GM10248 (cell line): ENCODE results near the gene SEMA3G.

ENCODE experiments used
- CTCF ChIA-PET: fragments of 300-600 bp; sonication (Branson Sonifier 250); formaldehyde crosslinking; extraction: SDS; loops from one replicate; lab custom pipeline; 2021; ENCODE audit warnings: antibody characterized with exemption; lab: Yijun Ruan, JAX
- POLR2A ChIA-PET: fragments of 350-650 bp; sonication (Branson Sonifier 250); formaldehyde crosslinking; extraction: SDS; loops from one replicate; lab custom pipeline; 2020; ENCODE audit warnings: antibody characterized with exemption; lab: Yijun Ruan, JAX
- DNase-seq: peaks from one replicate; pipeline ENCODE4 v3.0.0; 2012; ENCODE audit errors: extremely low spot score
- TF ChIP-seq, protein P1 (sequence below): IDR thresholded peaks from 2 replicates; pipeline ENCODE4 v1.5.1; 2012; ENCODE audit warnings: mild to moderate bottlenecking, low read depth; ENCODE audit errors: extremely low read depth, missing control alignments, control extremely low read depth

SEMA3G gene

DNA sequence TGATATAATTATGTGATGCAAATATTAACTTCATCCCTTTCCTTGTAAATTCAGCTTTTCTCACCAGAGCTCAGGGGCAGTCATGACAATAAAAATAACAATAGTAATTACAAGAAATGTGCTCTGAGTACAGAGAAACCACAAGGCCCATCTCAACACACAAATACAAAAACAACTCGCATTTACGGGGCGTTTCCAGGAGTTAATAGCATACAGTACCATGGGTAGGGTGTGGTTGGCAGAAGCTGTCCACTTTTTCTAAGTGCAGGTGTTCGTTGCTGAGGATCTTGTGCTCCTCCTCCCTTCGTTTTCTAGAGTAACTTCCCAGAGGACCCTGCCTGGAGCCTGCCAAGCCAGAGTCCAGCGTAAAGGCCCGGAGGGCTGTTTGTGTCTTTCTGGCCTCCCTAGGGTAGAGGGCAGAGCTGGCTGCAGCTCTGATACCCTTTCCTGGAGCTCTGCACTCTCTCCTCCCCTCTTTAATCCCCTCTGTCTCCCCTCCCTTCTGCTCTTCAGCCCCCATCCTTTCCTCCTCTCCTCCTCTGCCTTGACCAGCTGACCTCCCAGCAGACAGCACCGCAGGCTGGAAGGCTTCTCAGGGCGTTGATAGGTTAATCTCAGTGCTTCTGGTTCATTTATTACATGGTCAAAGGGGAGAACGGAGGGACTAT is 11.4 kb downstream of the SEMA3G start:
- no peak for DNase-seq
- POLR2A ChIA-PET = no interaction called here
- TF ChIP-seq, protein P1, sequence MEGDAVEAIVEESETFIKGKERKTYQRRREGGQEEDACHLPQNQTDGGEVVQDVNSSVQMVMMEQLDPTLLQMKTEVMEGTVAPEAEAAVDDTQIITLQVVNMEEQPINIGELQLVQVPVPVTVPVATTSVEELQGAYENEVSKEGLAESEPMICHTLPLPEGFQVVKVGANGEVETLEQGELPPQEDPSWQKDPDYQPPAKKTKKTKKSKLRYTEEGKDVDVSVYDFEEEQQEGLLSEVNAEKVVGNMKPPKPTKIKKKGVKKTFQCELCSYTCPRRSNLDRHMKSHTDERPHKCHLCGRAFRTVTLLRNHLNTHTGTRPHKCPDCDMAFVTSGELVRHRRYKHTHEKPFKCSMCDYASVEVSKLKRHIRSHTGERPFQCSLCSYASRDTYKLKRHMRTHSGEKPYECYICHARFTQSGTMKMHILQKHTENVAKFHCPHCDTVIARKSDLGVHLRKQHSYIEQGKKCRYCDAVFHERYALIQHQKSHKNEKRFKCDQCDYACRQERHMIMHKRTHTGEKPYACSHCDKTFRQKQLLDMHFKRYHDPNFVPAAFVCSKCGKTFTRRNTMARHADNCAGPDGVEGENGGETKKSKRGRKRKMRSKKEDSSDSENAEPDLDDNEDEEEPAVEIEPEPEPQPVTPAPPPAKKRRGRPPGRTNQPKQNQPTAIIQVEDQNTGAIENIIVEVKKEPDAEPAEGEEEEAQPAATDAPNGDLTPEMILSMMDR = no peak
- CTCF ChIA-PET = interaction anchor here (2.0 to 20.1 kb wide), 2 partner anchors 12 to 21 kb away, joined by 7 to 345 read pairs; partner anchors contain the start of genes SEMA3G and TNNC1

GRCh38 chr3:52432691-52433141 is 12.2 kb downstream of the SEMA3G start:
- CTCF ChIA-PET = interaction anchor here (2.0 to 20.1 kb wide), 2 partner anchors 13 to 20 kb away, joined by 7 to 345 read pairs; partner anchors contain the start of genes SEMA3G and TNNC1
- DNase-seq = no peak
- TF ChIP-seq, protein P1 = no peak
- POLR2A ChIA-PET = no interaction called here

GRCh38 chr3:52432225-52432624 is 12.7 kb downstream of the SEMA3G start:
- ChIA-PET POLR2A (no interaction called here), CTCF (interaction anchor here (0.9 to 20.1 kb wide), 3 partner anchors 14 to 212 kb away, joined by 4 to 345 read pairs (median 9); partner anchors contain the start of genes SEMA3G and TNNC1)
- TF ChIP-seq, protein P1 = no peak
- DNase-seq = no peak

GRCh38 chr3:52431459-52432223 is 13.3 kb downstream of the SEMA3G start:
- TF ChIP-seq, protein P1 = no peak
- DNase-seq = no peak
- POLR2A ChIA-PET = no interaction called here

DNA sequence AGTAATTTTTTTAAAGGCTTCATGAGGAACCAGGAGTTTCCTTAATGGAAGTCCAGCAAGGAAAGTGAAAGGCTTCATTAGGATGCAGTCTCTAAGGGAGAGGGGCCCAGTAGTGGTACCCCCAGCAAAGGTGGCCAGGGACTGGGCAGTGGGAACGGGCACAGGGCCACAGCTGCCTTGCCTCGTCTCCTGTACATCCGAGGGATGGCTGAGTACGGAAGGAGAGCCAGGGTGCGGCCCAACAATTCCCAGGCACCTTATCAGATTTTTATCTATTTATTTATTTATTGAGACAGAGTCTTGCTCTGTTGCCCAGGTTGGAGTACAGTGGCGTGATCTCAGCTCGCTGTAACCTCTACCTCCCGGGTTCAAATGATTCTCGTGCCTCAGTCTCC is 14.5 kb downstream of the SEMA3G start:
- DNase-seq = no peak
- ChIA-PET POLR2A (no interaction called here), CTCF (interaction anchor here (1.6 to 20.1 kb wide), 3 partner anchors 13 to 18 kb away, joined by 4 to 345 read pairs (median 9); partner anchors contain the start of genes SEMA3G and TNNC1)
- TF ChIP-seq, protein P1 = no peak

More at GRCh38 chr3:52431459-52432223, 13.3 kb downstream of the SEMA3G start:
- CTCF ChIA-PET = interaction anchor here (0.9 to 20.1 kb wide), 3 partner anchors 14 to 211 kb away, joined by 4 to 345 read pairs (median 9); partner anchors contain the start of genes SEMA3G and TNNC1

- ChIA-PET CTCF (interaction anchor here (1.0 to 20.1 kb wide), 6 partner anchors 13 to 148 kb away, joined by 3 to 345 read pairs (median 10); partner anchors contain the start of genes SEMA3G and TNNC1), POLR2A (no interaction called here)
- no peak for DNase-seq
- TF ChIP-seq, protein P1 = no peak
Observed at GRCh38 chr3:52429779-52430415, 15.0 kb downstream of the SEMA3G start.
